SU-DHL-6 (cell line): ENCODE measurements around the gene LDHAL6B.

ENCODE experiments used
- EZH2phosphoT487 ChIP-seq: fragments of 200-600 bp; sonication (generic), shearing (Covaris generic); conservative IDR thresholded peaks from 2 replicates; pipeline ENCODE4 v1.6.1; 2018; ENCODE audit warnings: mild to moderate bottlenecking, antibody characterized with exemption, low read length, moderate library complexity, mixed read lengths
- TF ChIP-seq, protein P1 (sequence below): fragments of 200-600 bp; sonication (generic); IDR thresholded peaks from one replicate; pipeline ENCODE4 v1.5.1; 2017; ENCODE audit warnings: antibody characterized with exemption, mild to moderate bottlenecking, low read length, moderate library complexity; ENCODE audit not compliant: insufficient read depth, poor library complexity, severe bottlenecking

- TF ChIP-seq, protein P1, sequence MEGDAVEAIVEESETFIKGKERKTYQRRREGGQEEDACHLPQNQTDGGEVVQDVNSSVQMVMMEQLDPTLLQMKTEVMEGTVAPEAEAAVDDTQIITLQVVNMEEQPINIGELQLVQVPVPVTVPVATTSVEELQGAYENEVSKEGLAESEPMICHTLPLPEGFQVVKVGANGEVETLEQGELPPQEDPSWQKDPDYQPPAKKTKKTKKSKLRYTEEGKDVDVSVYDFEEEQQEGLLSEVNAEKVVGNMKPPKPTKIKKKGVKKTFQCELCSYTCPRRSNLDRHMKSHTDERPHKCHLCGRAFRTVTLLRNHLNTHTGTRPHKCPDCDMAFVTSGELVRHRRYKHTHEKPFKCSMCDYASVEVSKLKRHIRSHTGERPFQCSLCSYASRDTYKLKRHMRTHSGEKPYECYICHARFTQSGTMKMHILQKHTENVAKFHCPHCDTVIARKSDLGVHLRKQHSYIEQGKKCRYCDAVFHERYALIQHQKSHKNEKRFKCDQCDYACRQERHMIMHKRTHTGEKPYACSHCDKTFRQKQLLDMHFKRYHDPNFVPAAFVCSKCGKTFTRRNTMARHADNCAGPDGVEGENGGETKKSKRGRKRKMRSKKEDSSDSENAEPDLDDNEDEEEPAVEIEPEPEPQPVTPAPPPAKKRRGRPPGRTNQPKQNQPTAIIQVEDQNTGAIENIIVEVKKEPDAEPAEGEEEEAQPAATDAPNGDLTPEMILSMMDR = no peak
- TF ChIP-seq EZH2phosphoT487 = no peak
Observed at GRCh38 chr15:59166601-59167265, 39.9 kb upstream of the LDHAL6B start.
